Activated T-cell treated with anti-CD3 and anti-CD28 coated beads, Interleukin-2, amount 50 U/mL, for 48 hours (primary cell): ENCODE data around the gene AATK.

Experiments
- DNase-seq, 2 experiments: peaks; one replicate each; pipeline ENCODE4 v3.0.0-alpha.2; 2020

The AATK gene

DNA sequence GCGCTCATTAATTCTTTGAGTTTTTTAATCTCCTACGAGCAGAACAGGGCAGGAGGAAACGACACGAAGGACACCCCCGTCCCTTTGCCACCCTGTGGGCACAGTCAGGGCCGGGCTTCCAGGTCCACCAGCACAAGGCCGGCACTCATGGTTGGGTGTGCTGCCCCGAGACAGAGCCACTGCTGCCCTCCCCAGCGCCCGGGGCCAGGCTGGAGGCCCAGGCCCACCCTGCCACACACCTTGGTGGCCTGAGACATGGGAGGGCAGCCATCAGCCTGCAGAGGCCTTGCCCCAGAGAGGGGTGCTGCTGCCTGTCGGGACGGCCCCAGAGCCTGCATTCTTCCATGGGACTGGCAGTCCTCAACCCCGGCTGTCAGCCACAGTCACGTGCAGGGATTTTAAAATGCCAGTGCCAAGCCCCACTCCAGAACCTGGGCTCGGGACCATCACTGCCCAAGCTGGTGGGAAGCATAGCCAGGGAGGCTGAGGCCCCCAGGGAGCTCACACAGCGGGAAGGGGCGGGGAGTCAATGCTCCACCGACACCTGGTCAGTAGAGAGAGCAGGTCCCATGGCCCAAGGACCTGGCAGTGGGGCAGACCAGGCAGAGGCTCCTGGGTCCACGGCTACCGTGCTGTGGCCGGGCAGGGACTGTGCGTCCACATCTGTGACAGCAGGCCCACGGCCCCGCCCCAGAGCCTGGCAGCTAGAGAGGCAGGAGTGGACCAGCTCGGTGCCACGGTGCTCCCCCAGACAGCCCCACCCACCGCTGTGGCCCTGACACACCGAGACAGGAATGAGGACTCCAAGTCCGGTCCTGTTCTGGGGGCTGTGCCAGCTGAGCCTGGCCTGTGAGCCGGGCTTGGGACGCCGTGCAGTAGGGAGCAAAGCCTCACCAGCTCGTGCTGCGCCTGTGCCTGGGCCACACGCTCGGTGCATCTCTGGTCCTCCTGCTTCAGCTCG lies 29.2 kb upstream of the AATK start:
- DNase-seq = no peak

GRCh38 chr17:81194225-81194760 lies 28.3 kb upstream of the AATK start:
- DNase-seq = no peak

- DNase-seq = no peak
Observed at GRCh38 chr17:81193470-81194224, 27.6 kb upstream of the AATK start.

GRCh38 chr17:81193051-81193410 lies 27.0 kb upstream of the AATK start:
- DNase-seq = no peak

- no peak for DNase-seq
Observed at GRCh38 chr17:81192386-81193050, 26.5 kb upstream of the AATK start.

DNA sequence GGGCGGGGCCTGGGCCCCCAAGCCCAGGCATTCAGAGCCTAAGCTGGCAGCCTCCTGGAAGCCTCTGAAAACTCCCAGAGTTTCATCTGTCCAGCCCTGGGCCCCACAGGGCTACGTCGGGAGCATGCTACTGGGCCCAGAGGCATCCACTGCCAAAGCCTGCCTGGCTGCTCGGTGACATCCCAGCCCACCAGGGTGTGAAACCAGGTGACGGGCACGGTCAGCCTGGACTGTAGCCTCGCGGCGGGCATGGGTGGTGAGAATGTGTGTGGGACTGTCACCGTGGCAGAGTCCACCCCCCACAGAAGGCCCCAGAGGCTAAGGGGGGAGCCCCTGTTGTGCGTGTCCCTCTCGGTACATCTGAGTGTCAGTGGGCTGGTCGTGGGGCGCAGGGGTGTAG lies 25.6 kb upstream of the AATK start:
- DNase-seq = no peak

GRCh38 chr17:81191116-81191515 lies 25.1 kb upstream of the AATK start:
- no peak for DNase-seq

GRCh38 chr17:81190591-81190990 lies 24.6 kb upstream of the AATK start:
- DNase-seq = no peak

DNA sequence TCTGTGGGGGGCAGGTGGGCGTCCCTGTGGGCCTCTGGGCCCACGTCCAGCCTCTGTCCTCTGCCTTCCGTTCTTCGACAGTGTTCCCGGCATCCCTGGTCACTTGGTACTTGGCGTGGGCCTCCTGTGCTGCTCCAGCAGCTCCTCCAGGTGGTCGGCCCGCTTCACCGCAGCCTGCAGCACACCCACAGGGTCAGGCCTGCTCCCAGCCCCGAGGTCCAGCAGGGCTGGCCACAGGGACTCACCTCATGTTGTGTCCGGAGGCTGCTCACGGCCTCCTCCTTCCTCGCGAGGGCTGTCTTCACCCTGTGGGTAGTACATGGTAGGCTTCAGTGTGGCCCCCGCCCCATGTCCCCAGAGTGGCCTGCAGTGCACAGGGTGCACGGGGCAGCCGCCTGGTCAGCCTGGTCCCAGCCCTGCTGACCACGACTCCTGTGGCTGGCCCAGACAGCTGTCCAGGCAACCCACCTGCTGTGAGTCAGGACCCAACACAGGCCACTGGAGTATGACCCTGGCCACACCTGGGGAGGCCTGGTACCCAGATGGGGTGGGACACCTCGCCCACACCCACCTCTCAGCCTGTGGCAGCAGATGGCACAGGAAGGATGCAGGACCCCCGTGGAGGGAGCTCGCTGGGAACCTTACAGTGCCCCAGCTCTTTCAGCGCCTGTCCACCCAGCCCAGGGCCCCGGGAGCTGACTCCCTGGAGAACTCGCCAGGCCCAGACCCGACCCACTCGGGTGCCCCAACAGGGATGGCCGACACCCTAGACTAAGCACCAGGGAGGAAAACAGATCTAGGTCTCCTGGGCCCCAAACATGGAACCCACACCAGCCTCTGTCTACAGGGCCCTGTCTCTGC lies 23.9 kb upstream of the AATK start:
- no peak for DNase-seq

DNA sequence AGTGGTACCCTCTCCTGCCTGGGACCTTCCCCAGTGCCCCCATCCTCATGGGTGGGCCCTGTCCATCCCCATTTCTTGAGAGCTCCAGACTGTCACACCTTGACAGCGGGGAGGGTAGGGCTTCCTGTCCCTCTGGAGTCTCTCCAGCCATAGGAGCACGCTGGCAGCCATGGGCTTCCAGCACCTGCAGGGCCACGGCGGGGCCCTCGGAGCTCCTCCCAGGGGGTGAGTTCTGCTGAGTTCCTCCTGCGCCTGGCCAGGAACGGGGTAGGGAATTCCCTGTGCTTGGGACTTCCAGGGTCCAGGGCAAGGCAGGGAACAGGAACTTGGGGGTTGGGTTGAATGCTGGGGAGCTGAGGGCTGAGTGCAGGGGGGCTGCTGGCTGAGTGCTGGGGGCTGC lies 23.0 kb upstream of the AATK start:
- DNase-seq = no peak

GRCh38 chr17:81188491-81188840 lies 22.4 kb upstream of the AATK start:
- DNase-seq = no peak

GRCh38 chr17:81187586-81188490 lies 21.8 kb upstream of the AATK start:
- no peak for DNase-seq

GRCh38 chr17:81187120-81187519 lies 21.1 kb upstream of the AATK start:
- no peak for DNase-seq

DNA sequence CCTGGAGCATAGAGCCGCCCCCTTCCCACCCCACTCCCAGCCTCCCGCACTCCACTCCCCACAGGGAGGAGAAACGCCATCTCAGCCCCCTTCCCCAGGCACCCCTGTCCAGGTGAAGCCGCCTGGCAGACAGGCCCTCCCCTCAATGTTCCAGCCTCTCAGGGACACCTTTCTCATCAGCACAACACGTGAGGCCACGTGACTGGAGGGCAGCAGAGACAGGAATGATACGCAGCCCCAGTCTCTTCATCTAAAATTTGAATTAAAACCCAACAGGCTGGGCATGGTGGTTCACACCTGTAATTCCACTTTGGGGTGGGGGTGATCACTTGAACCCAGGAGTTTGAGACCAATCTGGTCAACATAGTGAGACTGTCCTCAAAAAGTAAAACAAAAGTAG lies 20.2 kb upstream of the AATK start:
- no peak for DNase-seq

DNA sequence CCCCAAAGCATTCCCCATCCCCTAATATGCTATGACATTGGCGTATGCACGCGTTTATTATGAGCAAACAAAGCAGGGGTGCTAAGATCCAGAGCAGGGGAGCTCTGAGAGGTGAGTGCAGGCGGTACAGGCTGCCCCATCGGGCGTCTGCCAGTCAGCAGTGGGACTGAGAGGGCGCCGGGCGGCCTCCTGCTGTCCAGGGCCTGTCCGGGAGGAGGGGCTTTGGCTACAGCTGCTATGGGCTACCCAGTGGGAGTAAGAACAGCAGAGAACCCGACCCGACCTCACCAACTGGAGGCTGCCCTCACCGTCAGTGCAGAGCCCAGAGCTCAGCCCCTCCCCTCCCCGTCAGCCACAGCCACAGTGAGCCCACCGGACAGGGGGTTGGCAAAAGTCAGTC lies 18.5 kb upstream of the AATK start:
- no peak for DNase-seq

DNA sequence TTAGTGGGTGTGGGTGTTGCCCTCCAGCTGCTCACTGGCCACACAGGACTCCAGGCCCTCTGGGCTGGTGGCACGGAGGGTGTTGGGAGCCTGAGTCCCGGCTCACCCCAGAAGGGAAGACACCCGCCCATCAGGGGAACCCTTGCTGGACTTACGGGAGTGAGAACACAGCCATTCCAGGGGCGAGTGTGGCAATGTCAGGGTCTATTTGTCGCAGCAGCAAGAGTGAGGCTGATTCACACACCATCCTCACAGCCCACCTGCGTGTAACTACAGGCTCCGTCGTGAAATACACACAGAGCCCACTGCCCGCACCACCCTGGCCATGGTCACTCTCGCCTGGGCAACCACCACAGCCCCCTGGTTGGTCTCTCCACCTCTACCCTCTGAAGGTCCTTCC lies 17.8 kb upstream of the AATK start:
- DNase-seq = no peak

GRCh38 chr17:81183316-81183715 lies 17.3 kb upstream of the AATK start:
- DNase-seq = no peak

DNA sequence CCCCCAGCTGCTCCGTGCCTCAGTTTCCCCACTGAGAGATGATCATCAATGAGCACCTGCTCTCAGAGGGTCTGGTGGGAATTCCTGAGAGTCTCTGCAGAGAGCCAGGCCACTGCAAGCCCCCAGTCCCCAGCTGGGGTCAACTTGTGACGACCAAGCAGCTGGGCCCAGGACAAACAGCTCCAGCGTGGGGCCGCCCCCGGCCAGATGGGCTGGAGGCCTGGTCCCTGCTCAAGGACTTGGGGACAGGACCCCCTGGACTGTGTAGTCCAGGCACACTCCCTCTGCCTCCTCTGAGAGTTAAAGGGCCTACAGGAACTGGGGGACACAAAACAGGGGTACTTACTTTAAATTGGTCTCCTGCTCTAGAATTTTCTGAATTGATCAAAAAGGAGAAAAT lies 16.6 kb upstream of the AATK start:
- DNase-seq = no peak

GRCh38 chr17:81181811-81182185 lies 15.8 kb upstream of the AATK start:
- DNase-seq = no peak

DNA sequence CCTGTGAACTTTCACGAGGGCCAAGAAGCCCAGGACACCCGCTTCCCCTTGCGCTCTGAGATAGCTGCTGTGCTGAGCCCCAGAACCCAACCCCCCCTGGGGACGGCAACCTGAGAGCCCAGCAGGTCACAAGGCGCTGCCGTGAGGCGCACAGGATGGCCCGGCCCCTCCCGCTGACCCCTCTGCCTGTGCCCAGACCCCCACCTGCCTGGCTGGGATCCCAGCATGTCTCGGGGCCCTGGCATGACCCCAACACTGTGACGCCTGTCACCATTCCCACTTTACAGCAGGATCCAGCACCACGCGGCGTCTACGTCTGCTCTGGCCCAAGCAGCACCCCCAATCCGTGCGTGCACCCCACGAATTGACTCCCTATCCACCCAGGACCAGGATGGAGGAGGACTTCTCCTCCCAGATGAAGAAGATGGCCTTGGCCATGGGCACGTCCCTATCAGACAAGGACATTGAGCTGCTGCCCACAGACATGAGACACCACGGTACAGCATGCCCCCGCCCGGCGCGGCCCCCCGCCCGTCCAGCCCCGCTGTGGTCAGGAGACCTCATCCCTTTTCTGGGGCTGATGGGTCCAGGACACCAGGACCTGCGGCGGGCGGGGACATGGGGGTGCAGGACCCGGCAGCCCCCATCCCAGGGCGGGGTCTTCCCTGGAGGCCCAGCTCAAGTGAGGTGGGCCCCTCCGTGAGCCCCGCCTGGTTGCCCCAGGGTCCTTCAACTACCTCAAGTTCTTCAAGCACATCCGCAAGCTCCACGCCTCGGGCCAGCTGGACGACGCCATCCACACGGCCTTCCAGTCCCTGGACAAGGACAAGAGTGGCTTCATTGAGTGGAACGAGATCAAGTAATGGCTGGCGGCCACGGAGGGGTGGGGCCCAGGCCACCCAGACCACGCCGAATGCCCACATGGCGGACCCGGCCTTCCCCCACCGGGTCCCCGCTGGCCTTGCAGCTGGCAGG lies 15.1 kb upstream of the AATK start:
- DNase-seq = no peak
